Mucosa of stomach (tissue), 1 donor: ENCODE data around the gene MBD4.
A peak's percentile ranks its signal among the peaks of the same experiment; 100 is the strongest.
"Not testable (repeated sequence)": the region's sequence is repeated elsewhere in the genome, so short reads cannot be mapped to it uniquely, and the experiment has no call there.

Experiments used
- H3K27me3 ChIP-seq: one replicate; pipeline ENCODE4 v1.7.0; 2013; ENCODE audit warnings: mild to moderate bottlenecking, low read length; ENCODE audit not compliant: control insufficient read depth, insufficient read depth
- H3K36me3 ChIP-seq: one replicate; pipeline ENCODE4 v1.7.0; 2013; ENCODE audit warnings: low read length; ENCODE audit not compliant: control insufficient read depth, insufficient read depth
- H3K4me1 ChIP-seq: one replicate; pipeline ENCODE4 v1.7.0; 2013; ENCODE audit warnings: mild to moderate bottlenecking, low read length; ENCODE audit not compliant: control insufficient read depth, insufficient read depth
- H3K4me3 ChIP-seq: one replicate; pipeline ENCODE4 v1.7.0; 2013; ENCODE audit warnings: low read length
- H3K9ac ChIP-seq: one replicate; pipeline ENCODE4 v1.7.0; 2013; ENCODE audit warnings: mild to moderate bottlenecking, low read length, moderate library complexity
- H3K9me3 ChIP-seq: one replicate; pipeline ENCODE4 v1.7.0; 2013; ENCODE audit warnings: mild to moderate bottlenecking, low read length, moderate library complexity; ENCODE audit not compliant: control insufficient read depth
- donor health status: Pancreatic carcinoma.

The MBD4 gene

DNA sequence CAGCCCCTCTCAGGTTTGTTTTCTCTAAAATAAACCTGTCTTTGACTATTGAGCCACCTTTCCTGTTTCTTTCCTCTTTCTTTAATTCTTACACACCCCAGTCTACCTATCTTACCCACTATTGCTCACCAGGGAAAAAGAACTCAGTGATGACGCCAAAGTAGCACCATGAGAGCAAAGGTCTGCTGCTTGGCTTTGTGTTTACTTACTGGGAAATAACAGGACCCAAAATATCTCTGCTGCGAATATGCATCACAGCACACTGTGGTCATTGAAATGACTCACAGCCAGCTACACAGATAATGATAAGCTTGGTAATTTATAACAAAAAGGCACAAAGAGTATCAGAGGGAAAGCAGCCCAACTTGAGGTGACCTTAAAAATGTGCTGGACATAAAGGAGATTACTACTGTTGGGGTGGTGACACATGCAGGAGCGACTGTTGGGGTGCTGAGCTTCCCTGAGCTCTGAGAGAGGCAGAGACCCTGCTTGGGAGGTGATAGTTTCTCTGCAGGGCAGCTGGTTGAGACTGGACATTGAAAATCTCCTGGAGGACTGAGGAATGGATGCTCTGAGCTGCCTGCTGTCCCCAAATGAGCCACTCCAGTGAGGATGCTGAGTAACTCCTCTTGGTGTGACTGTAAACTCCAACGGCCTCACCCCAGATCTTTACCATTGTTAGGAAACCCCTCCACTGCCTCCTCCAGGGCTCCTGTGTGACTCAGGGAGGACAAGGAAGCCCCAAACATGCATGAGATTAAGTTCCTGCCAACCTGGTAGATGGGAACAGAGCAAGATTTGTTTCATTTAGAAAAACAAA is 25.9 kb downstream of the MBD4 start:
- Histone ChIP-seq H3K27me3 (no peaks in the 10 kb centered on the region), H3K4me1 (peaks cover 27% of the 10 kb centered on the region), H3K9ac (peak overlapping the region; percentile 2), H3K4me3 (no peak overlapping the region), H3K36me3 (no peaks in the 10 kb centered on the region), H3K9me3 (no peaks in the 10 kb centered on the region)

DNA sequence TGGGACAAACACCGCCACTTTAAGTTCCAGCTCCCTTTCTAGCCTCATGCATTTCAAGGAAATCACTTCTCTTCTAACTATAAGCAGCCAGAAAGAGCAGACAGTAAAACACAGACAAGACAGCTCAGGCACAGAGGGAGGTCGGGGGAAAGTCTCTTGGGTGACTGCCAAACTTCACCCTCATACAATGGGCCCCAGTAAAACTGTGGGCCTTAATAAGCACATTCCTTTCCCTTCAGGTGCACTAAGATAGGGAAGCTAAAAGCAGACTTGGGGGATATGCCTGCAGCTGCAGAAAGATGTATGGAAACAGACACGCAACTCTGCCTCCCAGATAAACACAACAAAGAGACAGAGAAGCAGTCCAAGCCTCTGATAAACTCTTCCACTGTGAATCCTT is 26.5 kb downstream of the MBD4 start:
- H3K9ac ChIP-seq, H3K9me3 ChIP-seq, H3K36me3 ChIP-seq, H3K27me3 ChIP-seq, H3K4me3 ChIP-seq: not testable (repeated sequence)
- peaks cover 27% of the 10 kb centered on the region for H3K4me1 ChIP-seq

DNA sequence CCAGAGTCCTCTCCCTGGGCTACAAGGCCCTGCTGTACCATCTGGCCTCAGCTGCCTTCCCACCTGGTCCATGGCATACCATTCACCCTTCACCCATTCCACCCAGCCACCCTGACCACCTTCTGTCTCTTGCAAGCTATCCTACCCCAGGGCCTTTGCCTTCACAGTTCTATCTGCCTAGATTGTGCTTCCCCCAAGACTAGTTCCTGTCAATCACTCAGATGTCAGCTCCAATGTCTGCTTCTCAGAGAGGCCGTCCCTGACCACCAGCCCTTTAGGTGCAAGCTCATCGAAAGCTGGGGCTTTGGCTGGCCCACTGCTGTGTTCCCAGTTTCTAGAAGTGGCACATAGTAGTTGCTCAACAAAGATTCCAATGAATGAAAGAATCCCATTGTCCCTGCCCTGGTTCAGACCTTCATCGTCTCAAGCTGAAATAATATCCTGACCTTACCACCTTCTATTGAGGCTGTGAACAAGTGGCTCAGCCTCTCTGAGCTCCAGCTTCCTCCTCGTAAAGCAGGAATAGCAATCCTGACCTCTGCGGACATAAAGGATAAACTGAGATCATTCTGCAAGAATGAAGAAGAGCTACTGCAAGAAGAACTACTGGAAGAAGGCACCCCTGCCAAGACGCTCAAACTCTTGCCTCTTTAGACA is 27.1 kb downstream of the MBD4 start:
- H3K4me3 ChIP-seq = no peak overlapping the region
- no peak overlapping the region for H3K9ac ChIP-seq
- no peaks in the 10 kb centered on the region for H3K9me3 ChIP-seq
- peaks cover 27% of the 10 kb centered on the region for H3K4me1 ChIP-seq
- H3K27me3 ChIP-seq = no peaks in the 10 kb centered on the region
- H3K36me3 ChIP-seq = no peaks in the 10 kb centered on the region

DNA sequence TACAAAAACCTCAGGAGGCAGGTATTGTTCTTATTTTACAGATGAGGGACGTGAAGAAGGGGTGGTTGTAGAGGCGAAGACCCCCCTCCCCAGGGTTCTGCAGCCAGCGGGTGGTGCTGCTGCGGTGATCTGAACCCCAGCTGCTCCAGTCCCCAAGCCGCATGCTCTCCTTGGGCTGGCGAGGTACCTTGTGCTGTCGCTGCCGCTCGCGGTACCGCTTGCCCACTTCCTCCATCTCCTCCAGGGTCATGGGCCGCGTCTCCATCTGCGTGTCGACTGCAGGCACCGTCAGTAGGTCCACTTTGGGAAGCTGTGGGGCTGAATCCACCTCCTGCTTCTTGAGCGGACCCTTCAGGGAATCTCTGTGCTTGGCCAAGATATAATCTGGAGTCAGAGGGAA is 28.8 kb downstream of the MBD4 start:
- no peaks in the 10 kb centered on the region for H3K36me3 ChIP-seq
- peaks cover 27% of the 10 kb centered on the region for H3K4me1 ChIP-seq
- no peaks in the 10 kb centered on the region for H3K9me3 ChIP-seq
- no peaks in the 10 kb centered on the region for H3K27me3 ChIP-seq
- H3K9ac ChIP-seq = no peak overlapping the region
- no peak overlapping the region for H3K4me3 ChIP-seq

DNA sequence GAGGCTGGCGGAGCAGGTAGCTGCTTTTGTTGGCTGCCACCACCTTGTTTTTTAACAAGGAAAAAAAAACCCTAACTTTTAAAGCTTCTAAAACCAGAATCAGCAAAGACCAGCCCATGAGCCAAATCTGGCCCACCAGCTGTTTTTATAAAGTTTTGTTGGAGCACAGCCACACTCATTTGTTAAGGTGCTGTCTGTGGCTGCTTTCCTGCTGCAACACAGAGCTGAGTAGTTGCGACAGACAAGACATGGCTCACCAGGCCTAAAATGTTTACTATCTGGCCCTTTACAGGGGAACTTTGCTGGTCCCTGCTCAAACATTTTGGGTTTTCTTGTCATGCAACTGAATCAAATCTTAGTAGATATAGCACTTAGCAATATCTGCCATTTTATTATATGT is 30.2 kb downstream of the MBD4 start:
- H3K36me3 ChIP-seq = no peaks in the 10 kb centered on the region
- no peak overlapping the region for H3K4me3 ChIP-seq
- H3K4me1 ChIP-seq = peaks cover 20% of the 10 kb centered on the region
- H3K27me3 ChIP-seq = no peaks in the 10 kb centered on the region
- H3K9me3 ChIP-seq = no peaks in the 10 kb centered on the region
- no peak overlapping the region for H3K9ac ChIP-seq

DNA sequence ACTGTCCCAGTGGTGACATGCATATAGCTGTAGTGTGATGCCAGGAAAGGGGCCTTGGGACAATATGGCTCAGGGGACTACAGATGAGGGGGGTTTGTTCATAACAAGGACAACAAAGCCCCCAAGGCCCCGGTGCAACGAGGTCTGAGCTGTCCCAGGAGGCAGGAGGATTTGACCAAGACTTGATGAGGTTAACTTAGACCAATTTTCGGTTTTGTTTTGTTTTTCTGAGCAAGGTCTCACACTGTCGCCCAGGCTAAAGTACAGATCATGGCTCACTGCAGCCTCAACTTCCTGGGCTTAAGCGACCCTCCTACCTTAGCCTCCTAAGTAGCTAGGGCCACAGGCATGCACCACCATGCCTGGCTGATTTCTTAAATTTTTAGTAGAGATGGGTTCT is 35.1 kb downstream of the MBD4 start:
- Histone ChIP-seq H3K4me3 (no peak overlapping the region), H3K9ac (no peak overlapping the region), H3K27me3 (no peaks in the 10 kb centered on the region), H3K4me1 (no peaks in the 10 kb centered on the region), H3K36me3 (no peaks in the 10 kb centered on the region), H3K9me3 (no peaks in the 10 kb centered on the region)

DNA sequence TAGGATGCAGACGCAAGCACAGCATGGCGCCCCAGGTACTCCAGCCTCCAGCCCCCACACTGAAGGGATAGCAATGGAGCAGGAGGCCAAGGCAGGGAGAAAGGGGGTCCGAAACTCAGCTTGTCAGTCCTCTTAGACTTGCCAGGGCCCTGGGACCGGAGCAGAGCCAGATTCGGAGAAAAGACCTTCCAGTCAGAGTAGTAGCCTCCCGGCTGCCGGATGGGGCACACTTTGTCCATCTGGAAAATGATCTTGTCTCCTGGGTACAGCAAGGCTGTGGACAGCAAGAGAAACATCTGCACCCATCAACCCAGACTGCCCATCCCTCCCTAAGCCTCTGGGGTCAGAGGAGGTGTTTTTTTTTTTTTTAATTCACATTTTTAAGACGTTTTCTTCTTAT is 35.6 kb downstream of the MBD4 start:
- Histone ChIP-seq H3K9me3 (no peaks in the 10 kb centered on the region), H3K27me3 (no peaks in the 10 kb centered on the region), H3K9ac (no peak overlapping the region), H3K4me3 (no peak overlapping the region), H3K36me3 (no peaks in the 10 kb centered on the region), H3K4me1 (no peaks in the 10 kb centered on the region)

DNA sequence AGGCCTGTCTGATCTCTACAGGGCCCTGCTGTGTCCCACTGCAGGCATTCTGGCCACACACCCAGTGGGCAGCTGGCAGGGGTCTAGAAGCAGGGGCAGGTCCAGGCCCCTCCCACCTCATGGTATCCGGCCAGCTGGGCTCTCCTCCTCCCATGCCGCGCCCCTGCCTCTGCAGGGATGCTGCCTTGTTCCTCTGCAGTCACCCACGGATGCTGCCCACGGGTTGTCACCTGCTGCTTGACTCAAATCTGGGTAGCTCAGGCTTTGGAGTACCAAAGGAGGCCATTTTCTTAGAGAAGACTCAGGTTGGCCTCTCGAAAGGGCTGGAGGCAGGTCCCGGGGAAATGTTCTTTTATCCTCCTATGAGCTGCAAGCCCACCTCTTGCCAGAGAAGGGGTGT is 36.3 kb downstream of the MBD4 start:
- Histone ChIP-seq H3K9me3 (no peaks in the 10 kb centered on the region), H3K27me3 (no peaks in the 10 kb centered on the region), H3K9ac (no peak overlapping the region), H3K36me3 (no peaks in the 10 kb centered on the region), H3K4me3 (no peak overlapping the region), H3K4me1 (no peaks in the 10 kb centered on the region)

DNA sequence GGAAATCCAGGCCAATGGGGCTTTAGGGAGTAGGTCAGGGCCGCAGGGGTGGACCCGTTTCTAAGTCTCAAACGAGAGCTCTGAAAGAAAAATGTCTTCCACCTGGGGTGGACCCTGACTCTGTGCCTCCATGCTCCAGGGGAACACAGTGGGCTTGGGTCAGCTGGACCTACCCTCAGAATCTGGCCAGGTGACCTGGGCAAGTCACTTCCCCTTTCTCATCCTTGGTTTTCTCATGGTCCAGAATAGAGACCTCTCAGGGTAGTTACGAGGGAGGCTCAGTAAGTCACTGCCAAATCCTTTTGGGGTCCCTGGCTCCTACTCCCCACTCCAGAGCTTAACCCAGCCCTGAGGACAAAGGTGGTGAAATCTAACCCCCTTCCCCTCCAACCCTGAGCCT is 37.1 kb downstream of the MBD4 start:
- Histone ChIP-seq H3K9ac (no peak overlapping the region), H3K36me3 (no peaks in the 10 kb centered on the region)

DNA sequence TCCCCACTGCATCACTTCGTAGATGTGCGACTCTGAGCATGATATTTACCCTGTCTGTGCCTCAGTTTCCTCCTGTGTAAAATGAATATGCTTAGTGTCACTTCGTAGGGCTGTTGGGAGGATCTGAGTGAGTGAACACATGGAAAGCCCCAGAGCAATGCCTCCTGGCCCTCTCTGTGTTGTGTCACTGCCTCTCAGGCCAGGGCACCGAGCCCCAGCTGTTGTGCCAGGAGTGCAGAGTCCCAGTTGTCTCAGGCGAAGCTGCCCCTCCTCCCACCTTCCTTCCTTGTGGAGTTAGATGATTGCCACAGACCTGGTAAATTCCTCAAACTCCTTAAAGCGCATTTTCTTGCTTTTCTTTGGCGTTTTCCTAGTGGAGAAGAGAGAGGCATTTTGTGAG is 37.5 kb downstream of the MBD4 start:
- Histone ChIP-seq H3K4me1 (no peaks in the 10 kb centered on the region), H3K9me3 (no peaks in the 10 kb centered on the region), H3K36me3 (no peaks in the 10 kb centered on the region), H3K9ac (no peak overlapping the region), H3K27me3 (no peaks in the 10 kb centered on the region), H3K4me3 (no peak overlapping the region)

More for the DNA sequence above, 37.1 kb downstream of the MBD4 start:
- Histone ChIP-seq H3K27me3 (no peaks in the 10 kb centered on the region), H3K4me1 (no peaks in the 10 kb centered on the region), H3K9me3 (no peaks in the 10 kb centered on the region), H3K4me3 (no peak overlapping the region)

DNA sequence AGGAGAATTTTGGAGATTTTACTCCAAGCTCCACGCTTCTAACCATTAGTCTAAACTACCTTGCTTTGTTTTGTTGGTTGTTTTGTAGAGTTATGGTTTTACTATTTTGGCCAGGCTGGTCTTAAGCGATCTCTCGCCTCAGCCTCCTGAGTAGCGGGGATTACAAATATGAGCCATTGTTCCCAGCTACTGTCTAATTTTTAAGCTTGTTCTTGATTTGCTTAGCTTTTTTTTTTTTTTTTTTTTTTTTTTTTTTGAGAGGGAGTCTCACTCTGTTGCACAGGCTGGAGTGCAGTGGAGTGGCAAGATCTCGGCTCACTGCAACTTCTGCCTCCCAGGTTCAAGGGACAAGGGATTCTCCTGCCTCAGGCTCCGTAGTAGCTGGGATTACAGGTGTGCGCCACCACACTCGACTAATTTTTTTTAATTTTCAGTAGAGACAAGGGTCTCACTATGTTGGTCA is 39.8 kb downstream of the MBD4 start:
- Histone ChIP-seq H3K9me3 (no peaks in the 10 kb centered on the region), H3K36me3 (no peaks in the 10 kb centered on the region), H3K4me3 (peak overlapping the region; percentile 95), H3K9ac (peak overlapping the region; percentile 85), H3K4me1 (no peaks in the 10 kb centered on the region), H3K27me3 (no peaks in the 10 kb centered on the region)

DNA sequence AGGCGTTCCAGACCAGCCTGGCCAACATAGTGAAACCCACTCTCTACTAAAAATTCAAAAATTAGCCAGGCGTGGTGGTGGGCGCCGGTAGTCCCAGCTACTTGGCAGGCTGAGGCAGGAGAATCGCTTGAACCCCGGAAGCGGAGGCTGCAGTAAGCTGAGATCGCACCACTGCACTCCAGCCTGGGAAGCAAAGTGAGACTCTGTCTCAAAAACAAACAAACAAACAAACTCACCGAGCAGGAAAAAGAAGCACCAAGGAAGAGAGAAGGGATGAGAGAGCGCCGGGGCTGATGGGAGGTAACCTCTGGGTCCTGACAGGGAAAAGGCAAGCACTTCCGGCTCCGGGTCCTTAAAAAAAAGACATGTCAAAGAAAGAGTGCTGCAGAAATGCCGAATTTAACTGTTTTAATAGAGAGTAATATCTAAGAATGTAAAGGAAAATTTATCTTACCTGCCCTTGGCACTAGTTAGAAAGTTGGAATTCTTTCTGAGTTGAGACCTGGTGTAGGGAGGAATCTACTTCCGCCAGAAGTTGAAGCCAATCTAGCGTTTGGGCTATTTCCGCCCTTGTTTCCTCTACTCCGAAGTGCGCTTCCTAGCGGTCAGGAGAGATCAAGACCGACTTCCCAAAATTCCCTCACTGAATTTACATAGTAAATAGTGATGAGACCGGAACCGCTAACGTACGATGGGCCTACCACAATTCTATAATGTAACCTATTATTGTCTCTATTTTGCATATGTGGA is 40.4 kb downstream of the MBD4 start:
- Histone ChIP-seq H3K4me1 (no peaks in the 10 kb centered on the region), H3K27me3 (no peaks in the 10 kb centered on the region)

More for the DNA sequence above, 40.4 kb downstream of the MBD4 start:
- Histone ChIP-seq H3K4me3 (peak overlapping the region; percentile 95), H3K9ac (peak overlapping the region; percentile 85), H3K36me3 (no peaks in the 10 kb centered on the region), H3K9me3 (no peaks in the 10 kb centered on the region)
